BE2C (cell line): ENCODE measurements around the gene CABLES2.

ENCODE experiments used
- DNase-seq: peaks from one replicate; pipeline ENCODE4 v3.0.0-alpha.2; 2020
- H3K27me3 ChIP-seq: fragments of 250-450 bp; sonication (Bioruptor Pico); 2 replicates; pipeline ENCODE4 v1.5.1; 2020; ENCODE audit warnings: mild to moderate bottlenecking
- H3K36me3 ChIP-seq: fragments of 250-450 bp; sonication (Bioruptor Pico); 2 replicates; pipeline ENCODE4 v1.5.1; 2020; ENCODE audit warnings: mild to moderate bottlenecking
- H3K4me1 ChIP-seq: fragments of 250-450 bp; sonication (Bioruptor Pico); 2 replicates; pipeline ENCODE4 v1.5.1; 2020
- H3K4me3 ChIP-seq: 2 replicates; pipeline ENCODE4 v1.5.1; 2011; ENCODE audit warnings: low read depth, low read length
- H3K9me3 ChIP-seq: fragments of 250-450 bp; sonication (Bioruptor Pico); 2 replicates; pipeline ENCODE4 v1.5.1; 2020
- CTCF ChIP-seq: IDR thresholded peaks from 2 replicates; pipeline ENCODE4 v1.5.1; 2012; ENCODE audit warnings: mild to moderate bottlenecking, low read depth, low read length

CABLES2 gene

DNA sequence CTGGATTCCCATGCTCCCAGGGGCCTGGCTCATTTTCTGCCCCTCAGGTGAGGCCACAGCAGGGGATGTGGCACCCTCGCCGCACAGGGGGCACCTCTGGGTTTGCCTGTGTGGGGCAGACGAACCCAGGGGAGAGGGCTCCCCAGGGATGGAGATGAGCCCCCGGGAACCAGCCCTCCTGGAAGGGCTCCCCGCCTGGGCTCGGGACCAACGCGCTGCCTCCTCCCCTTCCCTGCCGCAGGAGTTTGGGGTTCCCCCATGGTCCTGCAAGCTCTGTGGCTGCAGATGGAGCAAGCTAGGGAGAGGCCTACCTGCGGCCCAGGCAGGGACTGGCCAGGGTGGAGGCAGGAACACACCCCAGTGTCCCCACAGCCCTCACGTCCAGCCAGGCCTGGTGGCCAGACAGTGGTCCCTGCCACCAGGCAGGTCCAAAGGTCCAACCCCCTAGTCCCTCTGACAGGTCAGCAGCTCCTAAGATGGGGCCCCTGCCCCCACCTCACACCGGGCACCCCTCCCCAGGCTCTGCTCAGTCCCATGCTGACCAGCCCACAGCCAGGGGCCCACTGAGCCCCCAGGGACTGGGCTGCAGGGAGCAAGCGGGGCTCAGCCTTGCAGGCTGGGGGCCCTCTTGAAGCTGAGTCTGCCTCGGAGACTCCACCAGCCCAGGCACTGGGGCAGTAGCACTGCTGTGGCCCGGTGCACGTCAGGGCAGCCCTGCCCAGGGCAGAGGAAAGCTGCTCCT, 53.6 kb downstream of the CABLES2 start:
- no peak for DNase-seq
- Histone ChIP-seq H3K9me3 (no peaks in the 10 kb centered on the region), H3K27me3 (no peaks in the 10 kb centered on the region), H3K36me3 (no peaks in the 10 kb centered on the region), H3K4me1 (peaks cover 50% of the 10 kb centered on the region), H3K4me3 (no peak overlapping the region)
- TF ChIP-seq CTCF = no peak

DNA sequence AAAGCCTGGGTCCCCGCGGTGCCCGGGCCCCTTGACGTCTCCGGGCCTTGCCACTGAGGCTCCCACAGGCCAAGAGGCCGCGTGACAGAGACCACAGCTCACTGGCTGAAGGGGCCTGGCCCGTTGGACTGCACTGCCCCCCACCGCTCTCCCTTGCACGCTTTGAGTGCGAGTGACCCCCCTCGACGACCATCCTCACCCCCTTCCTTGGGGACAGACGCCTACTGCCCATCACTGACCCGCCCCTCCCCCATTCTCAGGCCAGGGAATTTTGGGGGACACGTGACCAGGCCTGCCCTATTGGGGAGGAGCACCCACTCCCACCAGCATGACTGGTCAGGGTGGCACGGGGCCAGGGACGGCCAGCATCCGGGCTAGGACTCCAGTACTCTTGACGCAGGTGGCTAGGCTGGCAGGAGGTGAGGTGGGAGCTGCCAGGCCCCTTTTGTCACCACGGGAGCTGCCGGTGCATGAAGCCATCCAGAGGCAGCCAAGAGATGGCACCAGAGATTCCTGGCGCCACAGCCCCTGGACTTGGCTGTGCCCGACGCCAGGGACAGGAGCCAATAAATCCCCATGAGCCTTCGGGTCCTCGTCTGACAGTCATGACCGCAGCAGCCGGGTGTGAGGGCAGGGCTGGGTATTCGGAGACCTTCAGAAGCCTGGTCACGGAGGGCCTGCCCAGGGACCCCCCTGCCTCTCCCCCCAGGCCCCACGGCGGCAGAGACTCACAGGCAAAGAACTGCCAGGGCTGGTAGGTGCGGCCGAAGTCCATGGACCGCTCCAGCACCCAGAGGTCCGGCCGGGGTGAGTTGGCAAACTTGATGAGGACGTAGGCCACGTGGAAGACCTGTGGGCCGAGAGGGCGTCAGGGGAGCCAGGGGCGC, 54.4 kb downstream of the CABLES2 start:
- H3K27me3 ChIP-seq = no peaks in the 10 kb centered on the region
- H3K36me3 ChIP-seq = no peaks in the 10 kb centered on the region
- no peak overlapping the region for H3K4me3 ChIP-seq
- peak; percentile 35; the same call in 1 of the 2 replicates for TF ChIP-seq CTCF
- H3K9me3 ChIP-seq = no peaks in the 10 kb centered on the region
- H3K4me1 ChIP-seq = peaks cover 44% of the 10 kb centered on the region
- peak; percentile 84 for DNase-seq

- Histone ChIP-seq H3K36me3 (no peaks in the 10 kb centered on the region), H3K27me3 (no peaks in the 10 kb centered on the region), H3K4me3 (no peak overlapping the region), H3K4me1 (peaks cover 35% of the 10 kb centered on the region), H3K9me3 (no peaks in the 10 kb centered on the region)
- no peak for TF ChIP-seq CTCF
- DNase-seq = no peak
Measured at GRCh38 chr20:62351469-62352401, 55.4 kb downstream of the CABLES2 start.

- Histone ChIP-seq H3K9me3 (no peaks in the 10 kb centered on the region), H3K36me3 (no peaks in the 10 kb centered on the region)
Measured at GRCh38 chr20:62350629-62351422, 56.3 kb downstream of the CABLES2 start.

More at GRCh38 chr20:62350629-62351422, 56.3 kb downstream of the CABLES2 start:
- no peak for DNase-seq
- no peak overlapping the region for H3K4me3 ChIP-seq
- no peak for TF ChIP-seq CTCF
- no peaks in the 10 kb centered on the region for H3K27me3 ChIP-seq
- peaks cover 26% of the 10 kb centered on the region for H3K4me1 ChIP-seq
